Ectodermal cell (in vitro differentiated cells): Measurements from ENCODE around the gene SEBOX.
A peak's percentile ranks its signal among the peaks of the same experiment; 100 is the strongest.

ENCODE experiments used
- H3K27ac ChIP-seq: 2 replicates; pipeline ENCODE4 v1.7.0; 2013; ENCODE audit warnings: mild to moderate bottlenecking, low read depth, low read length; ENCODE audit not compliant: insufficient read depth, poor library complexity, severe bottlenecking
- H3K27me3 ChIP-seq: 2 replicates; pipeline ENCODE4 v1.7.0; 2013; ENCODE audit warnings: mild to moderate bottlenecking, low read length; ENCODE audit not compliant: insufficient read depth, control insufficient read depth, poor library complexity, severe bottlenecking
- H3K36me3 ChIP-seq: one replicate; pipeline ENCODE4 v1.7.0; 2013; ENCODE audit warnings: low read length; ENCODE audit not compliant: control insufficient read depth, insufficient read depth
- H3K4me1 ChIP-seq: one replicate; pipeline ENCODE4 v1.7.0; 2013; ENCODE audit warnings: low read length; ENCODE audit not compliant: control insufficient read depth, insufficient read depth
- H3K4me3 ChIP-seq: 2 replicates; pipeline ENCODE4 v1.7.0; 2013; ENCODE audit warnings: low read depth, low read length, control low read depth; ENCODE audit not compliant: insufficient read depth
- H3K9me3 ChIP-seq: 2 replicates; pipeline ENCODE4 v1.7.0; 2013; ENCODE audit warnings: mild to moderate bottlenecking, low read length, moderate library complexity; ENCODE audit not compliant: control insufficient read depth
- WGBS, 2 experiments: methylation state at CpG; one replicate each; pipeline ENCODE4 v1.1.7; 2013; ENCODE audit warnings: missing lambda C conversion rate in 2 of 2; 5-methylcytosine and 5-hydroxymethylcytosine counted together

SEBOX gene

DNA sequence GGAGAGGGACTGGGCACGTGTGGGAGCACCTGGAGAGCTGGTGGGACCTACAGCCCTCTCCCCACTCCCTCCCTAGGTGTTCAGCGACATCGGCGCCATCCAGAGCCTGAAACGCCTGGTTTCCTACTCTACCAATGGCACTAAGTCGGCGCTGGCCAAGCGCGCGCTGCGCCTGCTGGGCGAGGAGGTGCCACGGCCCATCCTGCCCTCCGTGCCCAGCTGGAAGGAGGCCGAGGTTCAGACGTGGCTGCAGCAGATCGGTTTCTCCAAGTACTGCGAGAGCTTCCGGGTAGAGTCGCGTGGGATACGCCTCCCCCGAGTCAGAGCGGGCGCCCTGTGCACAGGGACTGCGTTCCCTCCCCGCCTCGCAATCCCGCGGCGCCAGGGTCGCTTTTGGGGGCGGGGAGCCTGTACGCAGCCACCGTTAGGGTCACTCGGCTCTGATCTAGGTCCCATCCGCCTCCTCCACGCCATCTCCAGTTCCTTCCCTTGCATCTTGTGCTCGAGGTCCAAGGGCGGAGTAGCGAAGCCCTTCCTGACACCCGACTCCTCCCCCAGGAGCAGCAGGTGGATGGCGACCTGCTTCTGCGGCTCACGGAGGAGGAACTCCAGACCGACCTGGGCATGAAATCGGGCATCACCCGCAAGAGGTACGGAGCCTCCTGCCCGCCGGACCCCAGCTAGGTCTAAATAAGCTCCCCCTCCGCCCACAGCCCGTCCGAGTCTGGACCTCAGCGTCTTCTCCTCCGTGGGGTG, 19.5 kb upstream of the SEBOX start:
- H3K4me3 ChIP-seq: peak overlapping the region; percentile 28
- no peaks in the 10 kb centered on the region for H3K4me1 ChIP-seq
- H3K27me3 ChIP-seq: peaks cover 73% of the 10 kb centered on the region
- 4 to 5% methylated on average over 56 of the region's 56 CpGs for WGBS, 2 experiments
- no peak overlapping the region for H3K27ac ChIP-seq
- no peaks in the 10 kb centered on the region for H3K9me3 ChIP-seq
- H3K36me3 ChIP-seq: no peaks in the 10 kb centered on the region

DNA sequence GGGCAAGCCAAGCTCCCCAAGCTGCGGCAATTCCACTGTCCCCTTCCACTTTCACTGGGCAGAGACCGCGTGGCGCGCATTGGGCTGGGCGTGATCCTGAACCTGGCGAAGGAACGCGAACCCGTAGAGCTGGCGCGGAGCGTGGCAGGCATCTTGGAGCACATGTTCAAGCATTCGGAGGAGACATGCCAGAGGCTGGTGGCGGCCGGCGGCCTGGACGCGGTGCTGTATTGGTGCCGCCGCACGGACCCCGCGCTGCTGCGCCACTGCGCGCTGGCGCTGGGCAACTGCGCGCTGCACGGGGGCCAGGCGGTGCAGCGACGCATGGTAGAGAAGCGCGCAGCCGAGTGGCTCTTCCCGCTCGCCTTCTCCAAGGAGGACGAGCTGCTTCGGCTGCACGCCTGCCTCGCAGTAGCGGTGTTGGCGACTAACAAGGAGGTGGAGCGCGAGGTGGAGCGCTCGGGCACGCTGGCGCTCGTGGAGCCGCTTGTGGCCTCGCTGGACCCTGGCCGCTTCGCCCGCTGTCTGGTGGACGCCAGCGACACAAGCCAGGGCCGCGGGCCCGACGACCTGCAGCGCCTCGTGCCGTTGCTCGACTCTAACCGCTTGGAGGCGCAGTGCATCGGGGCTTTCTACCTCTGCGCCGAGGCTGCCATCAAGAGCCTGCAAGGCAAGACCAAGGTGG, 16.3 kb upstream of the SEBOX start:
- Histone ChIP-seq H3K27ac (no peak overlapping the region), H3K4me3 (no peak overlapping the region), H3K4me1 (no peaks in the 10 kb centered on the region), H3K27me3 (peaks cover 69% of the 10 kb centered on the region), H3K9me3 (no peaks in the 10 kb centered on the region), H3K36me3 (no peaks in the 10 kb centered on the region)
- 25 to 27% methylated on average over 72 of the region's 72 CpGs for WGBS, 2 experiments

- Histone ChIP-seq H3K9me3 (no peaks in the 10 kb centered on the region), H3K27ac (no peak overlapping the region), H3K27me3 (peaks cover 57% of the 10 kb centered on the region), H3K4me3 (no peak overlapping the region), H3K36me3 (no peaks in the 10 kb centered on the region), H3K4me1 (no peaks in the 10 kb centered on the region)
- 89 to 90% methylated on average over 10 of the region's 10 CpGs for WGBS, 2 experiments
Measured at GRCh38 chr17:28379814-28380801, 15.1 kb upstream of the SEBOX start.

GRCh38 chr17:28372945-28373274, 7.9 kb upstream of the SEBOX start:
- Histone ChIP-seq H3K4me3 (no peak overlapping the region), H3K27ac (no peak overlapping the region), H3K4me1 (peaks cover 13% of the 10 kb centered on the region), H3K36me3 (no peaks in the 10 kb centered on the region), H3K9me3 (no peaks in the 10 kb centered on the region), H3K27me3 (peaks cover 34% of the 10 kb centered on the region)
- WGBS, 2 experiments: 90% methylated on average over 6 of the region's 6 CpGs

- Histone ChIP-seq H3K27me3 (peaks cover 34% of the 10 kb centered on the region), H3K27ac (no peak overlapping the region), H3K9me3 (no peaks in the 10 kb centered on the region), H3K36me3 (no peaks in the 10 kb centered on the region), H3K4me1 (peaks cover 13% of the 10 kb centered on the region), H3K4me3 (peak overlapping the region; percentile 46)
- 12 to 14% methylated on average over 53 of the region's 53 CpGs for WGBS, 2 experiments
Measured at GRCh38 chr17:28372203-28372944, 7.4 kb upstream of the SEBOX start.

DNA sequence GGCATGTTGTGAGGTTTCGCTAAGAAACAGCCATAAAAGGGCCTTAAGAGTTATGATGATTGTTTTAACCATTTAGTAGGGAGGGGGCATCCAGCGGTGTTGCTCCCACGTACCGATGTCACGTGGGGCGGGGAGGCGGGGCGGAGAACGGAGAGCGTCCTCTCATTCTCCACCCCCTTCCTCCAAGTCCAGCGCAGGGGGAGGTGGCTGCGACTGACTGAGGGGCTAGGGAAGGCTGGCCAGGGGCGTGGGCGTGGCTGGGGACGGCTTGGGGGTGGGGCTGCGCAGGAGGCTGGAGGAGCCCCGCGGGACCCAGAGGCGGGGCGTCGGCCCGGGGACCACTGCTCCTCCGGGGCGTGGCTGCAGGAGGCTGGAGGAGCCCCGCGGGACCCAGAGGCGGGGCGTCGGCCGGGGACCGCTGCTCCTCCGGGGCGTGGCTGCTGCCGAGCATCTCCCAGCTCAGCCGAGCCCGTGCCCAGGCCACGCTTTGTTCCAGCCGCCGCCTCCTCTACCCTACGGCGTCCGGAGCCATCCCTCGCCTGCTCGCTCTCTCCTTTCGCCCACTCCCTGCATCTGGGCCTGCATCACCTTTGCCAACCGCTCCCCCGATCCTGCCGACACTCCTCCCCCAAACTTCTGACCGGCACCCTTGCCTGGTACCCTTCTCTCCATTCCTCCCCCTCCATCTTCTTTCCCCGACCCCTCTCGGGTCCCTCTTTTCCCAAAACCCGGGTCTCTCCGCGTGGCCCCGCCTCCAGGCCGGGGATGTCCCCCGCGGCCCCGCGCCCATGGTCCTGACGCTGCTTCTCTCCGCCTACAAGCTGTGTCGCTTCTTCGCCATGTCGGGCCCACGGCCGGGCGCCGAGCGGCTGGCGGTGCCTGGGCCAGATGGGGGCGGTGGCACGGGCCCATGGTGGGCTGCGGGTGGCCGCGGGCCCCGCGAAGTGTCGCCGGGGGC, 6.5 kb upstream of the SEBOX start, which contains the start of gene SARM1:
Gene SARM1, plus strand, starts transcription at position 450 of the 958 bp plus-strand sequence. Its CDS starts 339 bp downstream, at position 789.
- H3K36me3 ChIP-seq: no peaks in the 10 kb centered on the region
- no peaks in the 10 kb centered on the region for H3K9me3 ChIP-seq
- peaks cover 13% of the 10 kb centered on the region for H3K4me1 ChIP-seq
- H3K27ac ChIP-seq: peak within 1 kb of the TSS; percentile 56
- peak within 1 kb of the TSS; percentile 46 for H3K4me3 ChIP-seq
- WGBS, 2 experiments: 0 to 1% methylated on average over 80 of the region's 80 CpGs
- peaks cover 34% of the 10 kb centered on the region for H3K27me3 ChIP-seq

GRCh38 chr17:28370744-28371103, 5.7 kb upstream of the SEBOX start:
- H3K27me3 ChIP-seq: peaks cover 34% of the 10 kb centered on the region
- peak overlapping the region; percentile 56 for H3K27ac ChIP-seq
- H3K9me3 ChIP-seq: no peaks in the 10 kb centered on the region
- H3K36me3 ChIP-seq: no peaks in the 10 kb centered on the region
- H3K4me3 ChIP-seq: no peak overlapping the region
- WGBS, 2 experiments: 88 to 96% methylated on average over 1 of the region's 1 CpG
- H3K4me1 ChIP-seq: peaks cover 13% of the 10 kb centered on the region

- Histone ChIP-seq H3K4me1 (peaks cover 13% of the 10 kb centered on the region), H3K36me3 (no peaks in the 10 kb centered on the region), H3K4me3 (no peak within 1 kb of the TSS), H3K27me3 (peaks cover 34% of the 10 kb centered on the region), H3K9me3 (no peaks in the 10 kb centered on the region), H3K27ac (peak within 1 kb of the TSS; percentile 56)
- WGBS, 2 experiments: 50 to 55% methylated on average over 8 of the region's 8 CpGs
Measured at GRCh38 chr17:28370035-28370743, 5.2 kb upstream of the SEBOX start, which contains the start of gene VTN. VTN (minus strand) TSS chr17:28370307; CDS start chr17:28370203, 104 bp downstream.
